ENCODE measurements around the gene LTBP3. TPM values are rescaled to one million over a fixed set of nuclear protein-coding genes. Genes with fewer than 3 reads are reported as not detected.
A peak's percentile ranks its signal among the peaks of the same experiment; 100 is the strongest.

Gene LTBP3
- total and polyA plus RNA-seq, 9 of the 15 experiments (the other 6 are each of a cell fraction or from before 2014, with no cell fraction given), result 0.06 to 20.5 (median 4.8) TPM

DNA sequence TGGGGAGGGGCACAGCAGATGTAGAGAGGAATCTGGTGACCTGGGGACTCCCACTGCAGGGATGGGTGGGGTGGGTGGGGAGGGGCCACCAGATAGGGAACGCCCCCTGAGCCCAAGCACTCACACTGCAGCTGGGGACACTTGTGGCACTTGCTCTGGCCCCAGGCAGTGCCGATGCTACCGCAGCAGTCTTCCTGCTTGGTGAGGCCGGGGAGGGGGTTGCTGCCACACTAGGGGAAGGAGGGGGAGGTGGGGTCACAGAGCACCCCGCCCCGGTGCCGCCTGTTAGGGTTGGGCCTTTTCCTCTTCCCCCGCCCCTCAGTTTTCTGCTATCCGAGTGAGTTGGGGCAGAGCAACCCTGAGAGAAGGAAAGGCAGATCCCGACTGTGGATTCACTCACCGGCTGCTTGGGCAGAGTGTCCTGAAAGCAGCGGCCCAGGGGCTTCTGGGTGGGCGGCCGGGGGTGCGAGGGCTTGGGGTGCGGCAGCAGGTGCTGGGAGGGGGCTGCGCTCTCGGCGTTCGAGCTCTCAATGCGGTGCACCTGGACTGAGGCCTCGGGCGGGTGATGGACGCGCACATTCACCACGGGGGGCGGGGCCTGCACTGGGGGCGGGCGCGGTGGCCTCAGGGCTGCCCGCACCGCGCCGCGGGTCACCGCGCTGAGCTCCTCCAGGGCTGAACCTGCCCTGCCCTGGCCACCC, 4.7 kb downstream of the LTBP3 start:
- Histone ChIP-seq H3K36me3 (ENCODE audit: control insufficient read depth, insufficient read depth, low read length) (no peaks in the 10 kb centered on the region), H3K79me2 (ENCODE audit: control insufficient read depth, insufficient read depth, low read length) (no peaks in the 10 kb centered on the region), H3K4me3 (peak overlapping the region; percentile 40), H3K9ac (ENCODE audit: insufficient read depth in 1 of 2, low read depth in 2 of 2, low read length in 2 of 2) (peak overlapping the region; percentile 32 to 88; a peak in 3 of 4 replicates), H2AFZ (ENCODE audit: low read depth, low read length) (peak overlapping the region; percentile 71), H3K27me3 (ENCODE audit: control insufficient read depth in 2 of 2, insufficient read depth in 2 of 2, low read length in 2 of 2) (no peaks in the 10 kb centered on the region), H4K20me1 (replicated peaks; ENCODE audit: control insufficient read depth, insufficient read depth, low read length) (0 out of 2 replicates have a peak, but pooled peaks cover 8% of the 10 kb centered on the region), H3K4me2 (ENCODE audit: insufficient read depth, low read length) (peak overlapping the region; percentile 72), H3K9me1 (ENCODE audit: control insufficient read depth, insufficient read depth, low read length) (no peaks in the 10 kb centered on the region), H3K4me1 (replicated peaks in 1 of 2; ENCODE audit: control insufficient read depth in 2 of 2, insufficient read depth in 2 of 2, low read length in 2 of 2) (peaks cover 54 to 83% of the 10 kb centered on the region in 2 experiments), H3K9me3 (replicated peaks; ENCODE audit: control insufficient read depth, insufficient read depth, low read depth, low read length) (no peaks in the 10 kb centered on the region), H3K27ac (ENCODE audit: extremely low read depth, low read depth, low read length) (peak overlapping the region; percentile 65; the same call in 2 of the 3 replicates)
- POLR2A ChIA-PET, result interaction anchor here (0.5 to 2.8 kb wide), 11 partner anchors 13 to 131 kb away, joined by 3 to 16 read pairs (median 3); partner anchors contain the start of genes FAM89B, MALAT1 and NEAT1
- WGBS (ENCODE audit: insufficient coverage, low coverage, missing lambda C conversion rate), result 5% methylated on average over 4 of the region's 37 CpGs
- ATAC-seq (peak; percentile 65), DNase-seq (ENCODE audit: extremely low read depth in 1 of 4, low spot score in 3 of 4) (peak; percentile 64 to 77 (median 71)), FAIRE-seq (no peak)
- in situ Hi-C loops (cut with MboI), result no loop called here
- CTCF ChIA-PET (ENCODE audit: low intra/inter-chr PET ratio), result interaction anchor here (1.1 kb wide), 1 partner anchor 12 kb away, joined by 5 read pairs; no protein-coding TSS in a partner anchor
- intact Hi-C loops (cut with micrococcal nuclease), result no loop called here
- BruUV-seq (replicated peaks), result no TSS peak
- TF ChIP-seq FOS (IDR thresholded peaks at IDR 0.05; ENCODE audit: extremely low read depth, insufficient read length) (no peak), CHD1 (IDR thresholded peaks at IDR 0.05; ENCODE audit: low read length) (no peak), NCOA2 (IDR thresholded peaks at IDR 0.05; ENCODE audit: partially characterized antibody in 2 of 2) (no peak), MBD2 (IDR thresholded peaks at IDR 0.05; ENCODE audit: borderline replicate concordance, low read depth) (0 out of 2 replicates have a peak, but pooled peaks have one; percentile 6), ZNF57 (CRISPR knock-in tag; IDR thresholded peaks at IDR 0.05) (no peak), ZFX (CRISPR knock-in tag; IDR thresholded peaks at IDR 0.05) (peak; percentile 56), ZNF134 (CRISPR knock-in tag; conservative IDR thresholded peaks at IDR 0.05) (peak; percentile 90), CTBP1 (IDR thresholded peaks at IDR 0.05; ENCODE audit: borderline replicate concordance) (0 out of 2 replicates have a peak, but pooled peaks have one; percentile 17), PHF8 (IDR thresholded peaks at IDR 0.05; ENCODE audit: borderline replicate concordance, low read length) (peak; percentile 52; the same call in 1 of the 2 replicates), POLR2A (conservative IDR thresholded peaks at IDR 0.05) (peak; percentile 51), ZBTB7A (IDR thresholded peaks at IDR 0.05; ENCODE audit: borderline replicate concordance, control insufficient read depth, low read depth, low read length) (0 out of 2 replicates have a peak, but pooled peaks have one; percentile 41), ZNF41 (CRISPR knock-in tag; conservative IDR thresholded peaks at IDR 0.05) (no peak), RBFOX2 (IDR thresholded peaks at IDR 0.05; ENCODE audit: low read depth, low read length) (peak; percentile 39; the same call in 1 of the 2 replicates), NRF1 (conservative IDR thresholded peaks at IDR 0.05 in 1 of 2, IDR thresholded peaks at IDR 0.05 in 1 of 2) (peak; percentile 36 to 43; a peak in 3 of 4 replicates), ZNF263 (CRISPR knock-in tag; IDR thresholded peaks at IDR 0.05; ENCODE audit: borderline replicate concordance) (peak; percentile 24; the same call in 1 of the 2 replicates)
- TF ChIP-seq, protein P1, sequence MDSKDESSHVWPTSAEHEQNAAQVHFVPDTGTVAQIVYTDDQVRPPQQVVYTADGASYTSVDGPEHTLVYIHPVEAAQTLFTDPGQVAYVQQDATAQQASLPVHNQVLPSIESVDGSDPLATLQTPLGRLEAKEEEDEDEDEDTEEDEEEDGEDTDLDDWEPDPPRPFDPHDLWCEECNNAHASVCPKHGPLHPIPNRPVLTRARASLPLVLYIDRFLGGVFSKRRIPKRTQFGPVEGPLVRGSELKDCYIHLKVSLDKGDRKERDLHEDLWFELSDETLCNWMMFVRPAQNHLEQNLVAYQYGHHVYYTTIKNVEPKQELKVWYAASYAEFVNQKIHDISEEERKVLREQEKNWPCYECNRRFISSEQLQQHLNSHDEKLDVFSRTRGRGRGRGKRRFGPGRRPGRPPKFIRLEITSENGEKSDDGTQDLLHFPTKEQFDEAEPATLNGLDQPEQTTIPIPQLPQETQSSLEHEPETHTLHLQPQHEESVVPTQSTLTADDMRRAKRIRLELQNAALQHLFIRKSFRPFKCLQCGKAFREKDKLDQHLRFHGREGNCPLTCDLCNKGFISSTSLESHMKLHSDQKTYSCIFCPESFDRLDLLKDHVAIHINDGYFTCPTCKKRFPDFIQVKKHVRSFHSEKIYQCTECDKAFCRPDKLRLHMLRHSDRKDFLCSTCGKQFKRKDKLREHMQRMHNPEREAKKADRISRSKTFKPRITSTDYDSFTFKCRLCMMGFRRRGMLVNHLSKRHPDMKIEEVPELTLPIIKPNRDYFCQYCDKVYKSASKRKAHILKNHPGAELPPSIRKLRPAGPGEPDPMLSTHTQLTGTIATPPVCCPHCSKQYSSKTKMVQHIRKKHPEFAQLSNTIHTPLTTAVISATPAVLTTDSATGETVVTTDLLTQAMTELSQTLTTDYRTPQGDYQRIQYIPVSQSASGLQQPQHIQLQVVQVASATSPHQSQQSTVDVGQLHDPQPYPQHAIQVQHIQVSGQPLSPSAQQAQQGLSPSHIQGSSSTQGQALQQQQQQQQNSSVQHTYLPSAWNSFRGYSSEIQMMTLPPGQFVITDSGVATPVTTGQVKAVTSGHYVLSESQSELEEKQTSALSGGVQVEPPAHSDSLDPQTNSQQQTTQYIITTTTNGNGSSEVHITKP (IDR thresholded peaks at IDR 0.05; ENCODE audit: partially characterized antibody), result peak; percentile 76
- TF ChIP-seq, protein P2, sequence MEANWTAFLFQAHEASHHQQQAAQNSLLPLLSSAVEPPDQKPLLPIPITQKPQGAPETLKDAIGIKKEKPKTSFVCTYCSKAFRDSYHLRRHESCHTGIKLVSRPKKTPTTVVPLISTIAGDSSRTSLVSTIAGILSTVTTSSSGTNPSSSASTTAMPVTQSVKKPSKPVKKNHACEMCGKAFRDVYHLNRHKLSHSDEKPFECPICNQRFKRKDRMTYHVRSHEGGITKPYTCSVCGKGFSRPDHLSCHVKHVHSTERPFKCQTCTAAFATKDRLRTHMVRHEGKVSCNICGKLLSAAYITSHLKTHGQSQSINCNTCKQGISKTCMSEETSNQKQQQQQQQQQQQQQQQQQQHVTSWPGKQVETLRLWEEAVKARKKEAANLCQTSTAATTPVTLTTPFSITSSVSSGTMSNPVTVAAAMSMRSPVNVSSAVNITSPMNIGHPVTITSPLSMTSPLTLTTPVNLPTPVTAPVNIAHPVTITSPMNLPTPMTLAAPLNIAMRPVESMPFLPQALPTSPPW (CRISPR knock-in tag; IDR thresholded peaks at IDR 0.05), result peak; percentile 38; the same call in 1 of the 2 replicates
